Activated CD8-positive, alpha-beta T cell treated with anti-CD3 and anti-CD28 coated beads for 36 hours (primary cell): ENCODE results near the gene TTLL13. TPM values are rescaled to one million over a fixed set of nuclear protein-coding genes. Genes with fewer than 3 reads are reported as not detected.

Experiments
- ATAC-seq: fragments of 200-7000 bp; cut with Tn5 transposase; one replicate; pipeline ENCODE4 v1.10.0; 2021; ENCODE audit warnings: mild to moderate bottlenecking, moderate library complexity
- CTCF ChIA-PET: fragments of 350-600 bp; sonication (Branson Sonifier 250); formaldehyde crosslinking; loops from one replicate; lab custom pipeline; 2021; ENCODE audit warnings: antibody characterized with exemption; lab: Charles Lee
- POLR2A ChIA-PET: fragments of 350-600 bp; sonication (Branson Sonifier 250); formaldehyde crosslinking; loops from one replicate; lab custom pipeline; 2021; ENCODE audit warnings: antibody characterized with exemption; lab: Charles Lee
- DNase-seq: peaks from one replicate; pipeline ENCODE4 v3.0.0-alpha.2; 2020
- H3K27ac Mint-ChIP-seq: one replicate; pipeline ENCODE4 v1.8.0; 2021; ENCODE audit warnings: mild to moderate bottlenecking, mixed read lengths
- H3K27me3 Mint-ChIP-seq: one replicate; pipeline ENCODE4 v1.8.0; 2021; ENCODE audit warnings: mixed read lengths
- H3K36me3 Mint-ChIP-seq: one replicate; pipeline ENCODE4 v1.8.0; 2021; ENCODE audit warnings: low read depth, mixed read lengths
- H3K4me1 Mint-ChIP-seq: one replicate; pipeline ENCODE4 v1.8.0; 2021; ENCODE audit warnings: low read depth, mixed read lengths
- H3K4me3 Mint-ChIP-seq: one replicate; pipeline ENCODE4 v1.8.0; 2021; ENCODE audit warnings: mild to moderate bottlenecking, moderate library complexity, mixed read lengths
- H3K9me3 Mint-ChIP-seq: one replicate; pipeline ENCODE4 v1.8.0; 2021; ENCODE audit warnings: mixed read lengths
- intact Hi-C: fragments of 100-400 bp; cut with micrococcal nuclease; formaldehyde crosslinking; loops from one replicate; pipeline ENCODE4 v1.10.0; 2022
- total RNA-seq, 2 experiments: library from RNA; stranded (reverse); gene quantifications; one replicate each; pipeline ENCODE4 v1.2.3, GENCODE V29; 2021
- TF ChIP-seq, protein P1 (sequence below): fragments of 200-600 bp; IDR thresholded peaks from one replicate; pipeline ENCODE4 v1.8.0; 2022; ENCODE audit warnings: antibody characterized with exemption, mild to moderate bottlenecking

TTLL13 gene
- total RNA-seq, 2 experiments from 2014 or later: 0.20 to 1.1 TPM

DNA sequence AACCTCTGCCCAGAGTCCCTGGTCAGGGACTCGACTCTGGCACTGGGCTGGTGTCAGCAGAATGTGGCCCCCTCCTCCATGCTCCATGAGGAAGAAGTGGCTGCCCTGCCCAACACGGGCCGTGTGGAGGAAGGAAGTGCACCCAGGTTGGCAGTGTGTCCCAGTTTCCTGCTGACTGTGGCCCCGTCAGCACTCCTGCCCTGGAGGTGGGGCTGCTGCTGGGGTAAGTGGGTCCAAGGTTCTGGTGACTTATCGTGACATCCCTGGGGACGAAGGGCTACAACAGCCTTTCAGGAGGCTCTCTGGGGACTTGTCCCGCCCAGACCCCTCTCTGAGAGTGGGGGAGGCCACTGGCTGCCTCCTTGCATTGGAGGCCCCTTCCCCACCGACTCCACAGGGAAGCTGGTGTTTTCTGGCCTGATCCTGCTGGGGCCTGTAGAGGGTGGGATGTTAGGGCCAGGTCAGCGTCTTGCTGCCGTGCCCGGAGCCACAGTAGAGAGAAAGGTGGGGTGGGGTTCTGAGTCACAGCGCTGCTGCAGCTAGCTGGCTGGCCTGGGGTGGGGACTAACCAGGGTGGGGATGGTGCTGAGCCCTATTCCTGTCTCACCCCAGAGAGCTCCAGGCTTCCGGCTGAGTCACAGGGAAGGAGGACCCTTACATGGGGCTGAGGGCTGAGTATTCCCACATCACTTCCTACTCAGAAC is 37.8 kb upstream of the TTLL13 start:
- H3K4me1 Mint-ChIP-seq: peaks cover 11% of the 10 kb centered on the region
- ChIA-PET POLR2A (no interaction called here), CTCF (interaction anchor here (1.1 kb wide), 1 partner anchor 68 kb away, joined by 3 read pairs; no protein-coding TSS in a partner anchor)
- TF ChIP-seq, protein P1, sequence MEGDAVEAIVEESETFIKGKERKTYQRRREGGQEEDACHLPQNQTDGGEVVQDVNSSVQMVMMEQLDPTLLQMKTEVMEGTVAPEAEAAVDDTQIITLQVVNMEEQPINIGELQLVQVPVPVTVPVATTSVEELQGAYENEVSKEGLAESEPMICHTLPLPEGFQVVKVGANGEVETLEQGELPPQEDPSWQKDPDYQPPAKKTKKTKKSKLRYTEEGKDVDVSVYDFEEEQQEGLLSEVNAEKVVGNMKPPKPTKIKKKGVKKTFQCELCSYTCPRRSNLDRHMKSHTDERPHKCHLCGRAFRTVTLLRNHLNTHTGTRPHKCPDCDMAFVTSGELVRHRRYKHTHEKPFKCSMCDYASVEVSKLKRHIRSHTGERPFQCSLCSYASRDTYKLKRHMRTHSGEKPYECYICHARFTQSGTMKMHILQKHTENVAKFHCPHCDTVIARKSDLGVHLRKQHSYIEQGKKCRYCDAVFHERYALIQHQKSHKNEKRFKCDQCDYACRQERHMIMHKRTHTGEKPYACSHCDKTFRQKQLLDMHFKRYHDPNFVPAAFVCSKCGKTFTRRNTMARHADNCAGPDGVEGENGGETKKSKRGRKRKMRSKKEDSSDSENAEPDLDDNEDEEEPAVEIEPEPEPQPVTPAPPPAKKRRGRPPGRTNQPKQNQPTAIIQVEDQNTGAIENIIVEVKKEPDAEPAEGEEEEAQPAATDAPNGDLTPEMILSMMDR: no peak
- H3K27me3 Mint-ChIP-seq: no peaks in the 10 kb centered on the region
- no peaks in the 10 kb centered on the region for H3K9me3 Mint-ChIP-seq
- no peak for ATAC-seq
- no peak overlapping the region for H3K4me3 Mint-ChIP-seq
- intact Hi-C loops: no loop called here
- H3K27ac Mint-ChIP-seq: no peak overlapping the region
- no peaks in the 10 kb centered on the region for H3K36me3 Mint-ChIP-seq
- DNase-seq: no peak

DNA sequence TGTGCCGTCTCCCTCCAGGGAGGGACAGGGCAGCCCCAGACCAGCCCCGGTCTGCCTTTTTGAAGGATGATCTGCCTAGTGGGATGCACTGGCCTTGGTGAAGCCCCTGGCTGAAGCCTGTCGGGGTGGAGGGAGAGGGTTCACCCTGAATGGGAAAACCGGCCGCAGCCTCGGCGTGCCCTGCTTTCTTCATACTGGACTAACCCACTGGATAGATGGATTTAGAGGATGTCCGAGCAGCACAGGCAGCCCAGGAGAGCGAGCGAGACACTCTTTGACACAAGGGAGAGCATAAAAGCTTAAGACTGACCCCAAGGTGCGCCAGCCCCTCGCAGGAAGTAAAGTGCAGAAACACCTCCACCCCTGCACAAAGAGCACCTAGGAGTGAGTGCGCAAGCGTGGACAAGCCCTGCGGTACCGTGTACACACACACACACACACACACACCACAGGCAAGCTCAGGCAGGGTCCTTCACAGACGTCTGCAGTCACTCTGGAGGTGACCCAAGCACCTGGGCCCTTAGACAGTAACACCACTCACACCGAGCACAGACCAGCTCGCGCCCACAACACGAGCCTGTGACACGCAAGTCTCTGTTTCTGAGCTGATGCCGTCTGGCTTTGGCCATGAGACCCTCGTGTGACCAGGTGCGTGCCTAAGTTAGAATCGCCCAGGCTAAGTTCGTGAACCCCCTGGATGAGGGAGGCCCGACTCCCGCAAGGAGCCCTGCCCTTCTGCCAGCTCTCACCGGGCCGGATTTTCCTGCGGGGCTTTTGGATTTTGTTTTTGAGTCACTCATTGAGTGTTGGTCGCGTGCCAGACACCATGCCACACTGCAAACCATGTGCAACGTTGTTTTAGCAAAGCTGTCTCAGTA is 36.9 kb upstream of the TTLL13 start:
- ChIA-PET CTCF (interaction anchor here (1.1 kb wide), 1 partner anchor 69 kb away, joined by 3 read pairs; no protein-coding TSS in a partner anchor), POLR2A (interaction anchor here (0.5 kb wide), 1 partner anchor 11 kb away, joined by 3 read pairs; no protein-coding TSS in a partner anchor)
- ATAC-seq (no peak), DNase-seq (no peak)
- H3K4me1 Mint-ChIP-seq: peaks cover 15% of the 10 kb centered on the region
- TF ChIP-seq, protein P1: no peak
- no peaks in the 10 kb centered on the region for H3K27me3 Mint-ChIP-seq
- H3K9me3 Mint-ChIP-seq: no peaks in the 10 kb centered on the region
- no peaks in the 10 kb centered on the region for H3K36me3 Mint-ChIP-seq
- no peak overlapping the region for H3K27ac Mint-ChIP-seq
- no peak overlapping the region for H3K4me3 Mint-ChIP-seq
- intact Hi-C loops: no loop called here

DNA sequence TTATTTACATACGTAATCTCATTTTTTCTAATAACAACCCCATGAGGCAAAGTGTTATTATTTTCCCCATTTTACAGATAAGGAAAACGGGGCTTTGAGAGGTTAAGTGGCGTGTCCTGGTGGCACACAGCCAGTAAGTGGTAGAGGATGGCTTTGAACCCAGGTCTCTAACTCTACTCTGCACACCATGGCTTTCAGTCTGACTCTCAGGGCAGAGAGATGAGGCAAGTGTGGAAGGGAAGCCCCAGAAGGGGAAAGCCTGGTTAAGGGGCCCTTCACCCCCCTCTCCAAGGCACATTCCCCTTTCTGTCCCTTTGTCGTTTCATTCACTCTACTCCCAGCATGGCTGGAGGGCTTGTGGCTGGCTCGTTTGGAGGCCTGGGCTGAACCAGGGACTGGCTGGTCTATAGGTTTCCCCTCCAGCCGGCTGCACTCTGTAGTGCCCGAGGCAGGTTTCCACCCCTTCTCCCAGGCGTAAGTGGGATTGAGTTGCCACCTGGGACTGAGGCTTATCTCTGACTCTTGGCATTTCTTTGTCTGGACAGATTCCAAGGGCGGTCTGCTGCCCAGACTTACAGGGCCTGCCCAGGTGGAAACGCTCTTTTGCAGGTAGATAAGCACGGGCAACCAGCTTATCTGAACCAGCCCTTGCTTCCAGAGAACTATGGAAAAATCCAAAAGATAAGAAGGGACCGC is 36.1 kb upstream of the TTLL13 start:
- DNase-seq: no peak
- no peak overlapping the region for H3K4me3 Mint-ChIP-seq
- H3K27ac Mint-ChIP-seq: no peak overlapping the region
- H3K9me3 Mint-ChIP-seq: no peaks in the 10 kb centered on the region
- H3K4me1 Mint-ChIP-seq: peaks cover 17% of the 10 kb centered on the region
- ATAC-seq: no peak
- POLR2A ChIA-PET: no interaction called here
- no peaks in the 10 kb centered on the region for H3K36me3 Mint-ChIP-seq
- TF ChIP-seq, protein P1: no peak
- CTCF ChIA-PET: no interaction called here
- no peaks in the 10 kb centered on the region for H3K27me3 Mint-ChIP-seq
- intact Hi-C loops: no loop called here

DNA sequence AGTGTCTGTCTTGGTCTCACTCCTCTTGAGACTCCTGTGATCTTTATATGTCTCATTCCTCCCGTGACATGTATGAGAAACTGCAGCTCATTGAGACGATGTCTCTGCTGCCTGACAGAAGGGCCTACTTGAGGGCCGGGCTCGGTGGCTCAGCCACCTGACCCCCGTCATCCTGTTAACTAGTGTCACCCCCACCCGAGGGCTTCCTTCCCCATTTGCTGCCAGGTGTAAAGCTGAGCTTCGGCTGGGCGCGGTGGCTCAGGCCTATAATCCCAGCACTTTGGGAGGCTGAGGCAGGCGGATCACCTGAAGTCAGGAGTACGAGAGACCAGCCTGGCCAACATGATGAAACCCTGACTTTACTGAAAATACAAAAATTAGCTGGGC is 35.5 kb upstream of the TTLL13 start:
- ChIA-PET CTCF (no interaction called here), POLR2A (no interaction called here)
- Mint-ChIP-seq H3K4me1 (peaks cover 17% of the 10 kb centered on the region), H3K27me3 (no peaks in the 10 kb centered on the region), H3K9me3 (no peaks in the 10 kb centered on the region), H3K36me3 (no peaks in the 10 kb centered on the region), H3K27ac (no peak overlapping the region), H3K4me3 (no peak overlapping the region)
- TF ChIP-seq, protein P1: no peak
- no peak for ATAC-seq
- DNase-seq: no peak
- intact Hi-C loops: no loop called here
